Neural crest cell (in vitro differentiated cells): ENCODE measurements around the gene RAX. TPM values are rescaled to one million over a fixed set of nuclear protein-coding genes. Genes with fewer than 3 reads are reported as not detected.
A peak's percentile ranks its signal among the peaks of the same experiment; 100 is the strongest.
"Not testable (repeated sequence)": the region's sequence is repeated elsewhere in the genome, so short reads cannot be mapped to it uniquely, and the experiment has no call there.

Experiments
- DNase-seq: peaks from one replicate; pipeline ENCODE4 v3.0.0; 2021; ENCODE audit warnings: low read depth, mixed read lengths, low spot score
- H3K27ac Mint-ChIP-seq: one replicate; pipeline ENCODE4 v1.8.0; 2021; ENCODE audit warnings: mild to moderate bottlenecking, mixed read lengths; ENCODE audit not compliant: unreplicated experiment
- H3K27me3 Mint-ChIP-seq: 2 replicates; pipeline ENCODE4 v1.8.0; 2021; ENCODE audit warnings: low read depth, mild to moderate bottlenecking, mixed read lengths
- H3K36me3 Mint-ChIP-seq: 2 replicates; pipeline ENCODE4 v1.8.0; 2021; ENCODE audit warnings: low read depth, mild to moderate bottlenecking, mixed read lengths
- H3K4me1 Mint-ChIP-seq: 2 replicates; pipeline ENCODE4 v1.8.0; 2021; ENCODE audit warnings: mixed read lengths
- H3K4me3 Mint-ChIP-seq: one replicate; pipeline ENCODE4 v1.8.0; 2021; ENCODE audit warnings: mild to moderate bottlenecking, mixed read lengths
- H3K9me3 Mint-ChIP-seq: 2 replicates; pipeline ENCODE4 v1.8.0; 2021; ENCODE audit warnings: mixed read lengths
- total RNA-seq: library from RNA; stranded (reverse); gene quantifications from 2 replicates; pipeline ENCODE4 v1.2.1, GENCODE V29; 2021
- TF ChIP-seq, protein P1 (sequence below): fragments of 200-600 bp; sonication (generic); conservative IDR thresholded peaks from 2 replicates; pipeline ENCODE4 v1.5.0; 2021; ENCODE audit warnings: antibody characterized with exemption, mild to moderate bottlenecking

RAX gene
- total RNA-seq, 1 donor from 2014 or later = not detected

DNA sequence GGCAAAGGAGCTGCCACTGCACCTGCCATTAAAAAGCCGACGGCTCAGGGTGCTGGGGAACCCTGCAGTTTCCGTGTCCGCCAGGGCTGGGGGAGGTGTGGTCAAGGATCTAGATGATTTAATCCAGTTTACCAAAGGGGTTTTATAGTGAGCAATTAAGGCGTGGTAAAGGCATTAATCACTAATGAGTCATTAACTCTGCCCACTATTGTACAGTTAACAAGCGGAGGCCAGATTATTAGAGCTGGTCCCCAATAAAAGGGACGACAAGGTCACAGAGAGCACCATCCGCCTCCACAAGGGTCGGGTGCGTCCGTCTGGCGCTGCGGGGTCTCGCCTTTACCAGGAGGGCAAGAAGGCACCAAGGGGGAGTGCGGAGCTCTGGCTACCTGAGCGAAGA lies 9.6 kb downstream of the RAX start:
- peak overlapping the region; percentile 2 for H3K4me3 Mint-ChIP-seq
- DNase-seq = no peak
- H3K36me3 Mint-ChIP-seq = no peaks in the 10 kb centered on the region
- no peak overlapping the region for H3K27ac Mint-ChIP-seq
- TF ChIP-seq, protein P1, sequence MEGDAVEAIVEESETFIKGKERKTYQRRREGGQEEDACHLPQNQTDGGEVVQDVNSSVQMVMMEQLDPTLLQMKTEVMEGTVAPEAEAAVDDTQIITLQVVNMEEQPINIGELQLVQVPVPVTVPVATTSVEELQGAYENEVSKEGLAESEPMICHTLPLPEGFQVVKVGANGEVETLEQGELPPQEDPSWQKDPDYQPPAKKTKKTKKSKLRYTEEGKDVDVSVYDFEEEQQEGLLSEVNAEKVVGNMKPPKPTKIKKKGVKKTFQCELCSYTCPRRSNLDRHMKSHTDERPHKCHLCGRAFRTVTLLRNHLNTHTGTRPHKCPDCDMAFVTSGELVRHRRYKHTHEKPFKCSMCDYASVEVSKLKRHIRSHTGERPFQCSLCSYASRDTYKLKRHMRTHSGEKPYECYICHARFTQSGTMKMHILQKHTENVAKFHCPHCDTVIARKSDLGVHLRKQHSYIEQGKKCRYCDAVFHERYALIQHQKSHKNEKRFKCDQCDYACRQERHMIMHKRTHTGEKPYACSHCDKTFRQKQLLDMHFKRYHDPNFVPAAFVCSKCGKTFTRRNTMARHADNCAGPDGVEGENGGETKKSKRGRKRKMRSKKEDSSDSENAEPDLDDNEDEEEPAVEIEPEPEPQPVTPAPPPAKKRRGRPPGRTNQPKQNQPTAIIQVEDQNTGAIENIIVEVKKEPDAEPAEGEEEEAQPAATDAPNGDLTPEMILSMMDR = no peak
- peaks cover 100% of the 10 kb centered on the region for H3K27me3 Mint-ChIP-seq
- H3K9me3 Mint-ChIP-seq = peaks cover 4% of the 10 kb centered on the region
- H3K4me1 Mint-ChIP-seq = peaks cover 15% of the 10 kb centered on the region

DNA sequence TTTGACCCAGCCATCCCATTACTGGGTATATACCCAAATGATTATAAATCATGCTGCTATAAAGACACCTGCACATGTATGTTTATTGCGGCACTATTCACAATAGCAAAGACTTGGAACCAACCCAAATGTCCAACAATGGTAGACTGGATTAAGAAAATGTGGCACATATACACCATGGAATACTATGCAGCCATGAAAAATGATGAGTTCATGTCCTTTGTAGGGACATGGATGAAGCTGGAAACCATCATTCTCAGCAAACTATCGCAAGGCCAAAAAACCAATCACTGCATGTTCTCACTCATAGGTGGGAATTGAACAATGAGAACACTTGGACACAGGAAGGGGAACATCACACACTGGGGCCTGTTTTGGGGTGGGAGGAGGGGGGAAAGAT lies 11.0 kb downstream of the RAX start:
- not testable (repeated sequence) for H3K27ac Mint-ChIP-seq, DNase-seq, H3K4me3 Mint-ChIP-seq, H3K36me3 Mint-ChIP-seq, H3K9me3 Mint-ChIP-seq, H3K4me1 Mint-ChIP-seq
- peaks cover 100% of the 10 kb centered on the region for H3K27me3 Mint-ChIP-seq

DNA sequence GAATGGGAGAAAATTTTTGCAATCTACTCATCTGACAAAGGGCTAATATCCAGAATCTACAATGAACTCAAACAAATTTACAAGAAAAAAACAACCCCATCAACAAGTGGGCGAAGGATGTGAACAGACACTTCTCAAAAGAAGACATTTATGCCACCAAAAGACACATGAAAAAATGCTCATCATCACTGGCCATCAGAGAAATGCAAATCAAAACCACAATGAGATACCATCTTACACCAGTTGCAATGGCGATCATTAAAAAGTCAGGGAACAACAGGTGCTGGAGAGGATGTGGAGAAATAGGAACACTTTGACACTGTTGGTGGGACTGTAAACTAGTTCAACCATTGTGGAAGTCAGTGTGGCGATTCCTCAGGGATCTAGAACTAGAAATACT lies 11.4 kb downstream of the RAX start:
- H3K9me3 Mint-ChIP-seq, H3K4me1 Mint-ChIP-seq, DNase-seq, H3K4me3 Mint-ChIP-seq, H3K36me3 Mint-ChIP-seq, H3K27ac Mint-ChIP-seq: not testable (repeated sequence)
- H3K27me3 Mint-ChIP-seq = peaks cover 99% of the 10 kb centered on the region

DNA sequence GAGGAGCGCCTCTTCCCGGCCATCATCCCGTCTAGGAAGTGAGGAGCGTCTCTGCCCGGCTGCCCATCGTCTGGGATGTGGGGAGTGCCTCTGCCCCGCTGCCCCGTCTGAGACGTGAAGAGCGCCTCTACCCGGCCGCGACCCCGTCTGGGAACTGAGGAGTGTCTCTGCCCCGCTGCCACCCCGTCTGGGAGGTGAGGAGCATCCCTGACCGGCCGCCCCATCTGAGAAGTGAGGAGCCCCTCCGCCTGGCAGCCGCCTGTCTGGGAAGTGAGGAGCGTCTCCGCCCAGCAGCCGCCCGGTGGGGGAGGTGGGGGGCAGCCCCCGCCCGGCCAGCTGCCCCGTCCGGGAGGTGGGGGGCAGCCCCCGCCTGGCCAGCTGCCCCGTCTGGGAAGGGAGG lies 17.8 kb downstream of the RAX start:
- H3K27me3 Mint-ChIP-seq = peaks cover 74% of the 10 kb centered on the region
- not testable (repeated sequence) for H3K4me1 Mint-ChIP-seq, H3K9me3 Mint-ChIP-seq, H3K36me3 Mint-ChIP-seq, H3K27ac Mint-ChIP-seq, H3K4me3 Mint-ChIP-seq, DNase-seq

DNA sequence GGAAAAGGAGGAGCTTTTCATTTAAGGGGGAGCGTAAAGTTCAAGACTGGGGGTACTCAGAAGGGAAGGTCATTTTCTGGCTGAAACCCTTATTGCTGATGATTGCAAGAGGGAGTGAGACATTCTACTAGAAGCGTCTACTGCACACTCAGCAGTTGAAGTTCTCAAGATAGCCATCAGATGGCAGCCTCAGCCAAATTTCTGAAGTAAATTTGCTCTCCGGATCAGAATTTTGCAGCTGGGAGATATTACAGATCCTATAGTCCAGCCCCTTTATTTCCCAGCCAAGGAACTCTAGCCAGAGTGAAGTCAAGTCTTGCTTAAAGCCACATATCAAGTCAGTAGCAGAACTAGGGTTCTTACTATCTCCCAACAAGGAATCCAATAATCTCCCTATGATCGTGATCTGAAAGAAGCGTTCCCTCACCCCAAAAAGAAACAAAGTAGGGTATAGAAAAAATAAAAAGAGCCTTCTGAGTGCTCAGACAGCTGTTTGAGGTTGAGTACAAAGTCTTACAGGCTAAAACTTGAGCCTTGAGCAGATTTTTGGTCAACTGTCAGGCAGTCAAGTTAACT lies 24.0 kb downstream of the RAX start:
- peaks cover 89% of the 10 kb centered on the region for H3K27me3 Mint-ChIP-seq
- peaks cover 2% of the 10 kb centered on the region for H3K36me3 Mint-ChIP-seq
- TF ChIP-seq, protein P1 = peak; percentile 82
- H3K9me3 Mint-ChIP-seq = peaks cover 3% of the 10 kb centered on the region
- peak; percentile 60 for DNase-seq
- peaks cover 8% of the 10 kb centered on the region for H3K4me1 Mint-ChIP-seq
- H3K27ac Mint-ChIP-seq = no peak overlapping the region
- no peak overlapping the region for H3K4me3 Mint-ChIP-seq

DNA sequence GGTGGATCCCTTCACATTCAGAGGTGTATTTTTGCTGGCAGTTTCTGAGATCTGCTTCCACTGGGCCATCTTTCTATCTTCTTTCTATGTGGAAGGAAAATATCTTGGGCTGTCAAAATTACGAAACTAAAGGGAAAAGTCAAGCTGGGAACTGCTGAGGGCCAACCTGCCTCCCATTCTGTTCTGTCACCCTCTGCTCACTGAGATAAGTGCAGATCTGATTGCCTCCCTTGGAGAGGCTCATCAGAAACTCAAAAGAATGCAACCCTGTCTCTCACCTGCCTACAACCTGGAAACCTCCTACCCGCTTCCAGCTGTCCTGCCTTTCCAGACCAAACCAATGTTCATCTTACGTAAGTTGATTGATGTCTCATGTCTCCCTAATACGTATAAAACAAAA lies 26.5 kb downstream of the RAX start:
- H3K27me3 Mint-ChIP-seq = peaks cover 93% of the 10 kb centered on the region
- peaks cover 3% of the 10 kb centered on the region for H3K9me3 Mint-ChIP-seq
- peaks cover 2% of the 10 kb centered on the region for H3K36me3 Mint-ChIP-seq
- no peak overlapping the region for H3K27ac Mint-ChIP-seq
- no peak for DNase-seq
- no peak overlapping the region for H3K4me3 Mint-ChIP-seq
- TF ChIP-seq, protein P1 = no peak
- H3K4me1 Mint-ChIP-seq = peaks cover 3% of the 10 kb centered on the region

DNA sequence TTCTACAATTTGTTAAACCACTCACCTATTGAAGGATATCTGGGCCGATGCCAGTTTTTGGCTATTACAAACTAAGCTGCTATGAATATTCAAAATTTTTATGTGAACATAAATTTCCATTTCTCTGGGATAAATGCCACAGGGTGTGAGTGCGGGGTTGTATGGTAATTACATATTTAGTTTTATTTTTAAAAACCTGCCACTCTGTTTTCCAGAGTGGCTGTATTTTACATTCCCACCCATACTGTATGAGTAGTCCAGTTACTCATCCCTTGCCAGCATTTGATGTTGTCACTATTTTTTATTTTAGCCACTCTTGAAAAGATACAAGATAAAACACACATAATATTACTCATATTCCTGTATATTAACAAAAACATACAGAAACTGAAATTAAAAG lies 30.3 kb downstream of the RAX start:
- Mint-ChIP-seq H3K4me1 (no peaks in the 10 kb centered on the region), H3K27ac (no peak overlapping the region), H3K27me3 (peaks cover 94% of the 10 kb centered on the region), H3K4me3 (no peak overlapping the region), H3K9me3 (no peaks in the 10 kb centered on the region), H3K36me3 (no peaks in the 10 kb centered on the region)
- no peak for DNase-seq
- TF ChIP-seq, protein P1 = no peak
